ENCODE data around the gene SAP130.

SAP130 gene

DNA sequence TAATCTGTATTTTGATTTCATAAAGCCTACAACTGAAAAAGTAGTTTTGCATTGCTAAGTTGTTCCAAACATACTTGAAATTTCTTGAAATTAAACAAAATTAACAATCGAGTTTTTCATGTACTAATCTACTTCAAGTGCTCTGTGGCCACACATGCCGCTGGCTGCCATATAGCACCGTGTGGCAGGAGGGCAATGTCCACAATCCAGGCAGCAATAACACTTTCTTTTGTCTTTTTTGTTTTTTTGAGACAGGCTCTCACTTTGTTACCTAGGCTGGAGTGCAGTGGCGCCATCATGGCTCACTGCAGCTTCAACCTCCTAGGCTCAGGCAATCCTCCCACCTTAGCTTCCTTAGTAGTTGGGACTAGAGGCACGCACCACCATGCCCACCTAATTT is 36.1 kb downstream of the SAP130 start:
- H3K4me3 ChIP-seq (ENCODE audit: low read depth, low read length), result no peak overlapping the region
- DNase-seq (ENCODE audit: low read depth), result no peak
- TF ChIP-seq, protein P1, sequence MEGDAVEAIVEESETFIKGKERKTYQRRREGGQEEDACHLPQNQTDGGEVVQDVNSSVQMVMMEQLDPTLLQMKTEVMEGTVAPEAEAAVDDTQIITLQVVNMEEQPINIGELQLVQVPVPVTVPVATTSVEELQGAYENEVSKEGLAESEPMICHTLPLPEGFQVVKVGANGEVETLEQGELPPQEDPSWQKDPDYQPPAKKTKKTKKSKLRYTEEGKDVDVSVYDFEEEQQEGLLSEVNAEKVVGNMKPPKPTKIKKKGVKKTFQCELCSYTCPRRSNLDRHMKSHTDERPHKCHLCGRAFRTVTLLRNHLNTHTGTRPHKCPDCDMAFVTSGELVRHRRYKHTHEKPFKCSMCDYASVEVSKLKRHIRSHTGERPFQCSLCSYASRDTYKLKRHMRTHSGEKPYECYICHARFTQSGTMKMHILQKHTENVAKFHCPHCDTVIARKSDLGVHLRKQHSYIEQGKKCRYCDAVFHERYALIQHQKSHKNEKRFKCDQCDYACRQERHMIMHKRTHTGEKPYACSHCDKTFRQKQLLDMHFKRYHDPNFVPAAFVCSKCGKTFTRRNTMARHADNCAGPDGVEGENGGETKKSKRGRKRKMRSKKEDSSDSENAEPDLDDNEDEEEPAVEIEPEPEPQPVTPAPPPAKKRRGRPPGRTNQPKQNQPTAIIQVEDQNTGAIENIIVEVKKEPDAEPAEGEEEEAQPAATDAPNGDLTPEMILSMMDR (IDR thresholded peaks at IDR 0.05; ENCODE audit: low read depth, low read length), result no peak
- TF ChIP-seq, protein P2, sequence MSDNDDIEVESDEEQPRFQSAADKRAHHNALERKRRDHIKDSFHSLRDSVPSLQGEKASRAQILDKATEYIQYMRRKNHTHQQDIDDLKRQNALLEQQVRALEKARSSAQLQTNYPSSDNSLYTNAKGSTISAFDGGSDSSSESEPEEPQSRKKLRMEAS (IDR thresholded peaks at IDR 0.05; ENCODE audit: low read depth, low read length), result no peak
- no peak for TF ChIP-seq MYC (IDR thresholded peaks at IDR 0.05; ENCODE audit: low read depth, low read length)
- no peak for TF ChIP-seq POLR2A (IDR thresholded peaks at IDR 0.05; ENCODE audit: extremely low read depth, insufficient read length)

DNA sequence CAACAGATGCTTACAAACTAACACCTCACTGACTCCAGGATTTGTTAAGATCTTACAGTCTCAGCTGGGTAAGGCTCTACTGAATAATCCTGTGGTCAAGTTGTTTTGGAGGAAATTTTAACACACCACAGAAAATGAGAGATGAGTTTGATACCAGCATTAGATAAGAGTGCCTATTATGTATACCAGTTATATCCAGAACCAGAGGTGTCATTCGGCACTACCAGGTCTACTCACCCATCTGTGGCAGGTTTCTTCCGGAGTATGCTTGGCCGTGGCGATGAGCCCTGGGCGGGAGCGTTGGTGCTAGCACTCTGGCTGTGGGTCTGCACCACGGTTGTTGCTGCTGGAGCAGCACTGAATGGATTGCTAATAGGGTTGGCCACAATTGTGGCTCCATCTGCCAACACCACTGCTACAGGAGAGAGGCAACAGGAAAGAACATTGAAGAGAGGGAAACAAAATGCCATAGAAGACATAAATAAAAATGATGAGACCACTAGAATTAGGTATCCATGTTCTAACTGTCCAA is 41.2 kb downstream of the SAP130 start:
- H3K4me3 ChIP-seq (ENCODE audit: low read depth, low read length), result no peak overlapping the region
- TF ChIP-seq, protein P2 (IDR thresholded peaks at IDR 0.05; ENCODE audit: low read depth, low read length), result no peak
- TF ChIP-seq, protein P1 (IDR thresholded peaks at IDR 0.05; ENCODE audit: low read depth, low read length), result no peak
- TF ChIP-seq POLR2A (IDR thresholded peaks at IDR 0.05; ENCODE audit: extremely low read depth, insufficient read length) (no peak), MYC (IDR thresholded peaks at IDR 0.05; ENCODE audit: low read depth, low read length) (no peak)
- no peak for DNase-seq (ENCODE audit: low read depth)

DNA sequence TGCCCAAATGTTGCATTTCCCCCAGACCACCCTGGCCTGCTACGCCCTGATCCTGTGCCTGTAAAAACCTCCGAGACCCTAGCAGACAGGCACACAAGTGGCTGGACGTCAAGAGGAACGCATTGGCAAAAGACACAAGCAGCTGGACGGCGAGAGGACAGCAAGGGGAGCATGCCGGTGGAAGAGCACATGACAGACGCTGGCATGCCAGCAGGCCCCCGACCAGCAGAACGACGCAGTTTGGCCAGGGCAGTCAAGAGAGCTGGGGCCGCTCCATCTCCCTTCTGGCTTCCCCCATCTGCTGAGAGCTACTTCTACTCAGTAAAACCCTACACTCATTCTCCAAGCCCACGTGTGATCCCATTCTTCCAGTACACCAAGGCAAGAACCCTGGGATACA is 42.1 kb downstream of the SAP130 start:
- no peak for DNase-seq (ENCODE audit: low read depth)
- TF ChIP-seq POLR2A (IDR thresholded peaks at IDR 0.05; ENCODE audit: extremely low read depth, insufficient read length) (no peak), MYC (IDR thresholded peaks at IDR 0.05; ENCODE audit: low read depth, low read length) (no peak)
- TF ChIP-seq, protein P2 (IDR thresholded peaks at IDR 0.05; ENCODE audit: low read depth, low read length), result no peak
- TF ChIP-seq, protein P1 (IDR thresholded peaks at IDR 0.05; ENCODE audit: low read depth, low read length), result no peak
- H3K4me3 ChIP-seq (ENCODE audit: low read depth, low read length), result no peak overlapping the region

DNA sequence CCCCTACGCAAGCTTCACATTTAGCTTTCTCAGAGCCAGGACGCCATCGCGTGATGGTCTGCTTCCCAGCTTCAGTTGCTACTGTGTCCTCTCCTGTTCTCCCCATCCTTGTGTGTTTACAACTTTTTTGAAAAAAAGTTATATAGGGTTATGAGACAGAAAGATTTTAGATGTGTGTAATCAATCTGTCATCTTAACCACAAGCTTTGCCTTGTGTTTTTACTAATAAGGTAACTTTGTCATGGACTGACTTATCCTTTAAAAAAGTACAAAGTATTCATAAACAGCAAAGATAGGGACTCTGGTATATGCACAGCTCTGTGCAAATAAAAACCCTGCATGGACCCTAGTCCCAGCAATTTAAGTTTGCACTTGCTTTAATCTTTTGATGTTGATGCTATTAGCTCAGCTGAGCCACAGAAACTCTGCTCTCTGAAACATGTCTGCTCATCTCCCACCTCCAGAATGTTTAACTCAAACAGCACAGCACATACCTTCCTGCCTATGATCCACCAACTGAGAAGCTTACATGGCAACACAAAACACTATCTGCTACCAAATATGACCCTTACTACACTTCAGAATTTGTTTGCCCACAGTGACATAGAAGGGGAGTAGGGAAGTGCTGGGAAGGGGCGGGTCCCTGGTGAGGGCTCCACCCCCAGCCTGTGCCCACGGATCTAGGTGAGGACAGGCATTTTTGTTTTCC is 42.7 kb downstream of the SAP130 start:
- TF ChIP-seq, protein P1 (IDR thresholded peaks at IDR 0.05; ENCODE audit: low read depth, low read length), result no peak
- TF ChIP-seq, protein P2 (IDR thresholded peaks at IDR 0.05; ENCODE audit: low read depth, low read length), result no peak
- TF ChIP-seq POLR2A (IDR thresholded peaks at IDR 0.05; ENCODE audit: extremely low read depth, insufficient read length), result no peak
- no peak for TF ChIP-seq MYC (IDR thresholded peaks at IDR 0.05; ENCODE audit: low read depth, low read length)
- DNase-seq (ENCODE audit: low read depth), result no peak

DNA sequence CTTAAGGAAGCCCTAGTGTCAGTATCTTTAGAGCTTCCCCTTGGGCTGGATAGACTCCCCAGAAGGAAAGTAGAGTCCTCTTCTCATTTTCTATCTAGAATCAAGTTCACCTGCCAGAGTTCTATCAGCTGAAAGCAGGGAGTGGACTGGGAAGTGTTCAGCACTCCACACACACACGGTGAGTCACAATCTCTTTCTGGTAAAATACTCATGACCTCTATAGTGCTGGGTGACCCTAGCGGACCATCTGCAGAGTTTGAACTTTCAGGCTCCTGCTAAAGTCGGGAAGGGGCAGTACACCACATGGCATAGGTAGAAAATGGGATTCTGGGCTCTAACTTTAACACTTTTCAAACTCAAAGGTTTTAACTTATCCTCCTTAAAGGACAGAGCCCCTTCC is 43.3 kb downstream of the SAP130 start:
- no peak for DNase-seq (ENCODE audit: low read depth)
- no peak for TF ChIP-seq MYC (IDR thresholded peaks at IDR 0.05; ENCODE audit: low read depth, low read length)
- no peak for TF ChIP-seq POLR2A (IDR thresholded peaks at IDR 0.05; ENCODE audit: extremely low read depth, insufficient read length)
- TF ChIP-seq, protein P1 (IDR thresholded peaks at IDR 0.05; ENCODE audit: low read depth, low read length), result no peak
- TF ChIP-seq, protein P2 (IDR thresholded peaks at IDR 0.05; ENCODE audit: low read depth, low read length), result no peak
- H3K4me3 ChIP-seq (ENCODE audit: low read depth, low read length), result no peak overlapping the region

More for the DNA sequence above, 42.7 kb downstream of the SAP130 start:
- no peak overlapping the region for H3K4me3 ChIP-seq (ENCODE audit: low read depth, low read length)
